C4-2B (cell line): ENCODE results near the gene KRTAP17-1.

Experiments
- H3K27ac ChIP-seq: fragments of 450-650 bp; 2 replicates; pipeline ENCODE4 v1.5.1; 2017
- CTCF ChIP-seq: fragments of 450-650 bp; conservative IDR thresholded peaks from 2 replicates; pipeline ENCODE4 v1.5.1; 2017; ENCODE audit warnings: mild to moderate bottlenecking
- ZFX ChIP-seq: fragments of 450-650 bp; IDR thresholded peaks from 2 replicates; pipeline ENCODE4 v1.6.1; 2017

The KRTAP17-1 gene

GRCh38 chr17:41329279-41329948 is 13.9 kb upstream of the KRTAP17-1 start:
- peak; percentile 90 for TF ChIP-seq CTCF
- TF ChIP-seq ZFX = no peak
- H3K27ac ChIP-seq = no peak overlapping the region

- H3K27ac ChIP-seq = no peak overlapping the region
- no peak for TF ChIP-seq CTCF
- TF ChIP-seq ZFX = no peak
These were observed 12.7 kb upstream of the KRTAP17-1 start for GRCh38 chr17:41328207-41328606.

GRCh38 chr17:41327411-41328120 is 12.1 kb upstream of the KRTAP17-1 start:
- no peak overlapping the region for H3K27ac ChIP-seq
- TF ChIP-seq CTCF (no peak), ZFX (no peak)

- TF ChIP-seq ZFX = no peak
- TF ChIP-seq CTCF = no peak
- H3K27ac ChIP-seq = no peak overlapping the region
These were observed 10.9 kb upstream of the KRTAP17-1 start for GRCh38 chr17:41326173-41327145.

GRCh38 chr17:41325611-41326010 is 10.1 kb upstream of the KRTAP17-1 start:
- no peak overlapping the region for H3K27ac ChIP-seq
- TF ChIP-seq CTCF = no peak
- no peak for TF ChIP-seq ZFX

- TF ChIP-seq CTCF = no peak
- no peak for TF ChIP-seq ZFX
- no peak overlapping the region for H3K27ac ChIP-seq
These were observed 9.6 kb upstream of the KRTAP17-1 start for GRCh38 chr17:41325126-41325525.
